HepG2 (cell line): Measurements from ENCODE around the gene PCBP2.

Experiments
- EHMT2 ChIP-seq: fragments of 200-600 bp; sonication (generic); IDR thresholded peaks from 2 replicates; pipeline ENCODE4 v1.7.0; 2017; ENCODE audit warnings: antibody characterized with exemption, low read depth, low read length, borderline replicate concordance
- EZH2 ChIP-seq: conservative IDR thresholded peaks from 2 replicates; pipeline ENCODE4 v1.6.1; 2012; ENCODE audit warnings: mild to moderate bottlenecking, low read depth, low read length, moderate library complexity
- JUND ChIP-seq: sonication (generic); formaldehyde crosslinking; IDR thresholded peaks from 2 replicates; pipeline ENCODE4 v1.8.0; 2022; ENCODE audit warnings: mild to moderate bottlenecking, missing genetic modification reagents
- MTA3 ChIP-seq: sonication (generic); formaldehyde crosslinking; IDR thresholded peaks from 2 replicates; pipeline ENCODE4 v1.4.0; 2020; ENCODE audit warnings: missing genetic modification reagents
- POLR2A ChIP-seq, 2 experiments: IDR thresholded peaks; 2 replicates each; pipeline ENCODE4 v1.6.1; 2011; ENCODE audit warnings: low read depth in 2 of 2, low read length in 2 of 2, mild to moderate bottlenecking in 1 of 2, moderate library complexity in 1 of 2; ENCODE audit not compliant: insufficient read depth in 1 of 2
- SP2 ChIP-seq: sonication (generic); formaldehyde crosslinking; IDR thresholded peaks from 2 replicates; pipeline ENCODE4 v1.5.1; 2020; ENCODE audit warnings: mild to moderate bottlenecking, missing genetic modification reagents
- ZNF207 ChIP-seq: fragments of 450-650 bp; IDR thresholded peaks from 2 replicates; pipeline ENCODE4 v1.6.1; 2016; ENCODE audit warnings: antibody characterized with exemption, borderline replicate concordance
- ZNF780A ChIP-seq: sonication (generic); formaldehyde crosslinking; IDR thresholded peaks from 2 replicates; pipeline ENCODE4 v1.8.0; 2022; ENCODE audit warnings: mild to moderate bottlenecking, missing genetic modification reagents, moderate library complexity
- ZNF839 ChIP-seq: sonication (generic); formaldehyde crosslinking; IDR thresholded peaks from 2 replicates; pipeline ENCODE4 v1.4.0; 2020; ENCODE audit warnings: missing genetic modification reagents, mild to moderate bottlenecking, borderline replicate concordance
- TF ChIP-seq, protein P1 (sequence below), 2 experiments: sonication (generic) in 1 of 2; formaldehyde crosslinking in 1 of 2; IDR thresholded peaks; 2 replicates each; pipeline versions ENCODE4 v1.5.1 to v1.6.1; 2011 to 2020; ENCODE audit warnings: borderline replicate concordance in 1 of 2, low read depth in 1 of 2, low read length in 1 of 2, mild to moderate bottlenecking in 1 of 2, missing genetic modification reagents in 1 of 2, moderate library complexity in 1 of 2
- TF ChIP-seq, protein P2 (sequence below): sonication (generic); formaldehyde crosslinking; IDR thresholded peaks from 2 replicates; pipeline ENCODE4 v1.5.0; 2020; ENCODE audit warnings: mild to moderate bottlenecking, missing genetic modification reagents, moderate library complexity
- TF ChIP-seq, protein P3 (sequence below): sonication (generic); formaldehyde crosslinking; IDR thresholded peaks from 2 replicates; pipeline ENCODE4 v1.4.0; 2020; ENCODE audit warnings: missing genetic modification reagents, mild to moderate bottlenecking, borderline replicate concordance
- TF ChIP-seq, protein P4 (sequence below): sonication (generic); formaldehyde crosslinking; IDR thresholded peaks from 2 replicates; pipeline ENCODE4 v1.4.0; 2020; ENCODE audit warnings: low read depth, mild to moderate bottlenecking, missing genetic modification reagents

DNA sequence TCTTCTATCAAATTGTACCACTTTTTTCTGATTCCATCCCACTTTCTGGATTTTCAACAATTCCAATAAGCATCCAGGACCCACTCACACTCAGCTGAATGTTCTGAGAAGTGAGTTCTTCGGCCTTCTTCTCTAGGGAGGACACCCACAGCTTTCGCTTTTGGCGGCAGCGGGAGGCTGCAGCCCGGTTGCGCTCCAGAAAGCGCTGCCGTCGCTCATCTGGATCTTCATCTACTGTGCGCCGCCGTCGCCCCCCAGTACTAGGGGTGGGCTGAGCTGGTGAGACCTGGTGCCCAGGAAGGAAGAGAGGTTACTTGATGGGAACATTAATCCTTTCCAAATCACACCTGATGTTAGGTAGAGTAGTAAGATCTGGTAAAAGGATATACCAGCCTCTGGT, 72.6 kb downstream of the PCBP2 start:
- TF ChIP-seq, protein P1, sequence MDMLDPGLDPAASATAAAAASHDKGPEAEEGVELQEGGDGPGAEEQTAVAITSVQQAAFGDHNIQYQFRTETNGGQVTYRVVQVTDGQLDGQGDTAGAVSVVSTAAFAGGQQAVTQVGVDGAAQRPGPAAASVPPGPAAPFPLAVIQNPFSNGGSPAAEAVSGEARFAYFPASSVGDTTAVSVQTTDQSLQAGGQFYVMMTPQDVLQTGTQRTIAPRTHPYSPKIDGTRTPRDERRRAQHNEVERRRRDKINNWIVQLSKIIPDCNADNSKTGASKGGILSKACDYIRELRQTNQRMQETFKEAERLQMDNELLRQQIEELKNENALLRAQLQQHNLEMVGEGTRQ (IDR thresholded peaks at IDR 0.05; ENCODE audit: low read depth, low read length), result no peak
- TF ChIP-seq, protein P1 (CRISPR knock-in tag; IDR thresholded peaks at IDR 0.05; ENCODE audit: borderline replicate concordance), result no peak
- TF ChIP-seq, protein P2, sequence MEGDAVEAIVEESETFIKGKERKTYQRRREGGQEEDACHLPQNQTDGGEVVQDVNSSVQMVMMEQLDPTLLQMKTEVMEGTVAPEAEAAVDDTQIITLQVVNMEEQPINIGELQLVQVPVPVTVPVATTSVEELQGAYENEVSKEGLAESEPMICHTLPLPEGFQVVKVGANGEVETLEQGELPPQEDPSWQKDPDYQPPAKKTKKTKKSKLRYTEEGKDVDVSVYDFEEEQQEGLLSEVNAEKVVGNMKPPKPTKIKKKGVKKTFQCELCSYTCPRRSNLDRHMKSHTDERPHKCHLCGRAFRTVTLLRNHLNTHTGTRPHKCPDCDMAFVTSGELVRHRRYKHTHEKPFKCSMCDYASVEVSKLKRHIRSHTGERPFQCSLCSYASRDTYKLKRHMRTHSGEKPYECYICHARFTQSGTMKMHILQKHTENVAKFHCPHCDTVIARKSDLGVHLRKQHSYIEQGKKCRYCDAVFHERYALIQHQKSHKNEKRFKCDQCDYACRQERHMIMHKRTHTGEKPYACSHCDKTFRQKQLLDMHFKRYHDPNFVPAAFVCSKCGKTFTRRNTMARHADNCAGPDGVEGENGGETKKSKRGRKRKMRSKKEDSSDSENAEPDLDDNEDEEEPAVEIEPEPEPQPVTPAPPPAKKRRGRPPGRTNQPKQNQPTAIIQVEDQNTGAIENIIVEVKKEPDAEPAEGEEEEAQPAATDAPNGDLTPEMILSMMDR (CRISPR knock-in tag), result no peak
- TF ChIP-seq ZNF780A (CRISPR knock-in tag), result no peak
- TF ChIP-seq, protein P3, sequence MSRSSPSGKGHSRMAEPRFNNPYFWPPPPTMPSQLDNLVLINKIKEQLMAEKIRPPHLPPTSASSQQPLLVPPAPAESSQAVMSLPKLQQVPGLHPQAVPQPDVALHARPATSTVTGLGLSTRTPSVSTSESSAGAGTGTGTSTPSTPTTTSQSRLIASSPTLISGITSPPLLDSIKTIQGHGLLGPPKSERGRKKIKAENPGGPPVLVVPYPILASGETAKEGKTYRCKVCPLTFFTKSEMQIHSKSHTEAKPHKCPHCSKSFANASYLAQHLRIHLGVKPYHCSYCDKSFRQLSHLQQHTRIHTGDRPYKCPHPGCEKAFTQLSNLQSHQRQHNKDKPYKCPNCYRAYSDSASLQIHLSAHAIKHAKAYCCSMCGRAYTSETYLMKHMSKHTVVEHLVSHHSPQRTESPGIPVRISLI (CRISPR knock-in tag), result no peak
- no peak for TF ChIP-seq MTA3
- TF ChIP-seq JUND (CRISPR knock-in tag), result no peak
- TF ChIP-seq EZH2, result no peak
- no peak for TF ChIP-seq POLR2A (IDR thresholded peaks at IDR 0.05; ENCODE audit: insufficient read depth in 1 of 2, low read depth in 2 of 2, low read length in 2 of 2)
- no peak for TF ChIP-seq ZNF207
- TF ChIP-seq, protein P4, sequence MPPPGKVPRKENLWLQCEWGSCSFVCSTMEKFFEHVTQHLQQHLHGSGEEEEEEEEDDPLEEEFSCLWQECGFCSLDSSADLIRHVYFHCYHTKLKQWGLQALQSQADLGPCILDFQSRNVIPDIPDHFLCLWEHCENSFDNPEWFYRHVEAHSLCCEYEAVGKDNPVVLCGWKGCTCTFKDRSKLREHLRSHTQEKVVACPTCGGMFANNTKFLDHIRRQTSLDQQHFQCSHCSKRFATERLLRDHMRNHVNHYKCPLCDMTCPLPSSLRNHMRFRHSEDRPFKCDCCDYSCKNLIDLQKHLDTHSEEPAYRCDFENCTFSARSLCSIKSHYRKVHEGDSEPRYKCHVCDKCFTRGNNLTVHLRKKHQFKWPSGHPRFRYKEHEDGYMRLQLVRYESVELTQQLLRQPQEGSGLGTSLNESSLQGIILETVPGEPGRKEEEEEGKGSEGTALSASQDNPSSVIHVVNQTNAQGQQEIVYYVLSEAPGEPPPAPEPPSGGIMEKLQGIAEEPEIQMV (CRISPR knock-in tag), result no peak
- no peak for TF ChIP-seq ZNF839 (CRISPR knock-in tag)
- no peak for TF ChIP-seq EHMT2
- no peak for TF ChIP-seq SP2 (CRISPR knock-in tag)
